Measurements from ENCODE around the gene SPHK1.

- no peak for TF ChIP-seq MAX (IDR thresholded peaks at IDR 0.05)
- no peak for TF ChIP-seq EGR1 (IDR thresholded peaks at IDR 0.05)
- no peak for TF ChIP-seq TCF12 (IDR thresholded peaks at IDR 0.05; ENCODE audit: low read depth)
- no peak for TF ChIP-seq CEBPB (IDR thresholded peaks at IDR 0.05)
- TF ChIP-seq CREB1 (IDR thresholded peaks at IDR 0.05; ENCODE audit: low read depth): no peak
Observed at GRCh38 chr17:76381633-76382350, 2.6 kb upstream of the SPHK1 start.

Data from Ishikawa (cell line).